ENCODE results near the gene ITPR3.
A peak's percentile ranks its signal among the peaks of the same experiment; 100 is the strongest.
"Not testable (repeated sequence)": the region's sequence is repeated elsewhere in the genome, so short reads cannot be mapped to it uniquely, and the experiment has no call there.

The ITPR3 gene

GRCh38 chr6:33591424-33592032 is 29.6 kb upstream of the ITPR3 start:
- DNase-seq (ENCODE audit: low spot score): no peak

GRCh38 chr6:33592280-33592594 is 28.9 kb upstream of the ITPR3 start:
- DNase-seq (ENCODE audit: low spot score): no peak

- DNase-seq (ENCODE audit: low spot score): peak; percentile 72
These were observed 28.3 kb upstream of the ITPR3 start for GRCh38 chr6:33592595-33593413.

GRCh38 chr6:33593414-33593727 is 27.8 kb upstream of the ITPR3 start:
- no peak for DNase-seq (ENCODE audit: low spot score)

- no peak for DNase-seq (ENCODE audit: low spot score)
These were observed 25.9 kb upstream of the ITPR3 start for GRCh38 chr6:33595001-33595846.

GRCh38 chr6:33596894-33597293 is 24.2 kb upstream of the ITPR3 start:
- DNase-seq (ENCODE audit: low spot score): not testable (repeated sequence)

- no peak for DNase-seq (ENCODE audit: low spot score)
These were observed 23.4 kb upstream of the ITPR3 start for GRCh38 chr6:33597551-33598322.

GRCh38 chr6:33599413-33599938 is 21.6 kb upstream of the ITPR3 start:
- DNase-seq (ENCODE audit: low spot score): no peak

GRCh38 chr6:33600761-33601160 is 20.4 kb upstream of the ITPR3 start:
- no peak for DNase-seq (ENCODE audit: low spot score)

GRCh38 chr6:33602180-33602579 is 18.9 kb upstream of the ITPR3 start:
- DNase-seq (ENCODE audit: low spot score): no peak

GRCh38 chr6:33604941-33605854 is 15.9 kb upstream of the ITPR3 start:
- DNase-seq (ENCODE audit: low spot score): no peak

- no peak for DNase-seq (ENCODE audit: low spot score)
These were observed 14.5 kb upstream of the ITPR3 start for GRCh38 chr6:33606642-33607041.

GRCh38 chr6:33607126-33607783 is 13.9 kb upstream of the ITPR3 start:
- no peak for DNase-seq (ENCODE audit: low spot score)

- DNase-seq (ENCODE audit: low spot score): no peak
These were observed 13.3 kb upstream of the ITPR3 start for GRCh38 chr6:33607784-33608161.

GRCh38 chr6:33609019-33609418 is 12.1 kb upstream of the ITPR3 start:
- no peak for DNase-seq (ENCODE audit: low spot score)

- no peak for DNase-seq (ENCODE audit: low spot score)
These were observed 11.6 kb upstream of the ITPR3 start for GRCh38 chr6:33609528-33609927.

- DNase-seq (ENCODE audit: low spot score): no peak
These were observed 11.1 kb upstream of the ITPR3 start for GRCh38 chr6:33610067-33610466.

- peak; percentile 69 for DNase-seq (ENCODE audit: low spot score)
These were observed 10.1 kb upstream of the ITPR3 start for GRCh38 chr6:33610779-33611732.

- no peak for DNase-seq (ENCODE audit: low spot score)
These were observed 7.9 kb upstream of the ITPR3 start for GRCh38 chr6:33613146-33613794.
